RWPE1 (cell line): Measurements from ENCODE around the gene CD300A.

Experiments
- CTCF ChIA-PET: fragments of 350-600 bp; sonication (Branson Sonifier 250); formaldehyde crosslinking; extraction: SDS; loops from one replicate; lab custom pipeline; 2021; lab: Yijun Ruan, JAX
- POLR2A ChIA-PET: fragments of 400-600 bp; formaldehyde crosslinking; extraction: SDS; loops from one replicate; lab custom pipeline; 2020; ENCODE audit warnings: antibody characterized with exemption; ENCODE audit not compliant: low non-redundant PET; lab: Yijun Ruan, JAX
- DNase-seq: peaks from one replicate; pipeline ENCODE4 v3.0.0; 2012; ENCODE audit warnings: low spot score
- H3K27ac ChIP-seq: fragments of 450-650 bp; 2 replicates; pipeline ENCODE4 v1.5.1; 2017
- TF ChIP-seq, protein P1 (sequence below): fragments of 450-650 bp; conservative IDR thresholded peaks from 2 replicates; pipeline ENCODE4 v1.5.1; 2017; ENCODE audit warnings: low read depth, mild to moderate bottlenecking

CD300A gene

DNA sequence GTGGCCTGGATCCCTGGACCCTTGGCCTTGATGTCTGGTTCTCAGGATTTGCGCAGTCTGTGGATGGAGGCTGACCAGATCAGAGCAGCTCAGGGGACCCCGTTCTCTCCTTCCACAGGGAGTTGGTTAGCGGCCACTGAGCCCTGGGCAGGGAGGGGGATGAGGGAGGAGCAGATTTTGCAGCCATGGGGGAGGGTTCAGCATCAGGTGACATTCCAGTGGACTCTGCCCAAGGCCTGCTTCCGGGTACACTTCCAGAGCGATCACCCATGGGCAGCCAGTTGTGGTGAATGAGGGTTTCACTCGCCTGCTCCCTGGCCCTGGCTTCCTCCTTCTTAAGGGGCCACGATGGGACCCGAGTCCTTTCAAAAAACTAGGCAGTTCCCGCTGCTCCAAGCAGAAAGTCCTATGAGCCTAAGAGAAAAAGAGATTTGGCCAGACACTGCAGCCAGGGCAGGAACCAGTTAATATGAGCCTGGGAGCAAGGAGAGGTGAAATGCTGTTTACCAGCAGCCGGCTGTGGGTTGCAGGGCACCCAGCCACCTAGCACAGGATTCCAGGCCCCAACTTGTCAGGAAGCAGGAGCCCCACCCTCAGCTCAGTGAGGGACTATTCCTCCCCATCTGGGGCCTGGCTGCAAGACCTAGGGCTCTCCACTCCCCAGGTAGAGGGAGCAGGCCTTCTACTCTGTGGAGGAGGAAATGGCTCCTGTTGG lies 39.2 kb upstream of the CD300A start:
- TF ChIP-seq, protein P1, sequence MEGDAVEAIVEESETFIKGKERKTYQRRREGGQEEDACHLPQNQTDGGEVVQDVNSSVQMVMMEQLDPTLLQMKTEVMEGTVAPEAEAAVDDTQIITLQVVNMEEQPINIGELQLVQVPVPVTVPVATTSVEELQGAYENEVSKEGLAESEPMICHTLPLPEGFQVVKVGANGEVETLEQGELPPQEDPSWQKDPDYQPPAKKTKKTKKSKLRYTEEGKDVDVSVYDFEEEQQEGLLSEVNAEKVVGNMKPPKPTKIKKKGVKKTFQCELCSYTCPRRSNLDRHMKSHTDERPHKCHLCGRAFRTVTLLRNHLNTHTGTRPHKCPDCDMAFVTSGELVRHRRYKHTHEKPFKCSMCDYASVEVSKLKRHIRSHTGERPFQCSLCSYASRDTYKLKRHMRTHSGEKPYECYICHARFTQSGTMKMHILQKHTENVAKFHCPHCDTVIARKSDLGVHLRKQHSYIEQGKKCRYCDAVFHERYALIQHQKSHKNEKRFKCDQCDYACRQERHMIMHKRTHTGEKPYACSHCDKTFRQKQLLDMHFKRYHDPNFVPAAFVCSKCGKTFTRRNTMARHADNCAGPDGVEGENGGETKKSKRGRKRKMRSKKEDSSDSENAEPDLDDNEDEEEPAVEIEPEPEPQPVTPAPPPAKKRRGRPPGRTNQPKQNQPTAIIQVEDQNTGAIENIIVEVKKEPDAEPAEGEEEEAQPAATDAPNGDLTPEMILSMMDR: no peak
- DNase-seq: peak; percentile 48
- POLR2A ChIA-PET: no interaction called here
- CTCF ChIA-PET: interaction anchor here (0.6 to 0.7 kb wide), 3 partner anchors 10 to 1850 kb away, joined by 3 to 7 read pairs (median 3); no protein-coding TSS in a partner anchor
- H3K27ac ChIP-seq: peak overlapping the region; percentile 99

- no peak for DNase-seq
- TF ChIP-seq, protein P1: no peak
- POLR2A ChIA-PET: no interaction called here
- peak overlapping the region; percentile 99 for H3K27ac ChIP-seq
- CTCF ChIA-PET: interaction anchor here (0.6 to 0.7 kb wide), 2 partner anchors 138 to 1850 kb away, joined by 3 read pairs; no protein-coding TSS in a partner anchor
Observed at GRCh38 chr17:74427763-74428153, 38.7 kb upstream of the CD300A start.

DNA sequence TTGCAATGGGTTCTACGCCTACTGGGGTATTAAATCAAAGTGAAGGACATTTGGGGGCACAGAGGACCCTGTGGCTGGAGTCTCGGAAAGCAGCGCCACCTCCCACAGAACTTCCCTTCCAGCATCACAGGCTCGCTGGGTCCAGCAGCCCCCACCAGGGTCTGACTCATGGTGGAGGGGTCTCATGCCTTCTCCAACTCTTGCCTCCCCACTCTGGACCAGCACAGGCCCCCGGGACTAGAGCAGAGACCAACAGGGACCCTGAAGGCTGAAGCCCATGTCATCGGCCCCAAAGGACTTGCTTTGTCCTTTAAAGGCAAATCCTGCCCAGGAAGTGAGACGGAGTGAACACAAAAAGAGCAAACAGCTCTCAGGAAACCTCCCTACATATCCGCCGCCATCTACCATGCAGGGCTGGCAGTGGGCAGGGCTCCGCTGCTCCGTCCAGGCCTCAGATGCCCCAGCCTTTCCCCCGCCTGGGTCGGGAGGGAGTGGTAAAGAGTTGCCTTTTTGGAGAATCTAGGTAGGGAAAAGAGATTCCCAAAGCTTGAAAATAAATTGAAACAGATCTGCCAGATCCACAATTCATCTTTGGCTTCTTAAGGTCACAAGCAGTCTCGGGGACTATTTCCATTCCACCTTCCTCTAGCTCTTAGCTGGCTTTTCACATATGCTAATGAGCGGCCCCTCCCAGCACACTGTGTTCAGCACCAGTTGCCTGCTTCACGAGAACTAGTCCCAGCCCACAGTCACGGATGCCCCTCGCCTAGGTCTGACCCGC lies 36.6 kb upstream of the CD300A start:
- DNase-seq: no peak
- peak overlapping the region; percentile 99 for H3K27ac ChIP-seq
- POLR2A ChIA-PET: interaction anchor here (0.6 kb wide), 1 partner anchor 43 kb away, joined by 3 read pairs; no protein-coding TSS in a partner anchor
- TF ChIP-seq, protein P1: no peak
- CTCF ChIA-PET: interaction anchor here (1.4 kb wide), 1 partner anchor 51 kb away, joined by 8 read pairs; no protein-coding TSS in a partner anchor

DNA sequence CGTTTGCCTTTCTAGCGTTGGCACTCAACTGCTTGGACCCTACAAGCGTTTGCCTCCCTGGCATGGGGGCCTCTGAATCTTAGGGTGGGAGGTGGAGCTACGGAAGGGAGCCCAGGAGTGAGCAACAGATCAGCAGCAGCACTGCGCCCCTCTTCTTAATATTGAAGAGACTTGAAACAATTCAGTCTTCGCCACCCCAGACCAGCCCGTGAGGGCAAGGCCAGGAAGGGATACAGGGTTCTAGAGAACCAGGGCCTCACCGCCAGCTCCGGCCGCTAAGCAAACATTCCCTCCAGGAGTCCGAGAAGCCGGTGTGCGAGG lies 36.1 kb upstream of the CD300A start:
- DNase-seq: no peak
- TF ChIP-seq, protein P1: no peak
- POLR2A ChIA-PET: interaction anchor here (0.6 kb wide), 1 partner anchor 44 kb away, joined by 3 read pairs; no protein-coding TSS in a partner anchor
- CTCF ChIA-PET: interaction anchor here (0.7 to 1.4 kb wide), 5 partner anchors 27 to 99 kb away, joined by 3 to 8 read pairs (median 3); no protein-coding TSS in a partner anchor
- peak overlapping the region; percentile 99 for H3K27ac ChIP-seq

DNA sequence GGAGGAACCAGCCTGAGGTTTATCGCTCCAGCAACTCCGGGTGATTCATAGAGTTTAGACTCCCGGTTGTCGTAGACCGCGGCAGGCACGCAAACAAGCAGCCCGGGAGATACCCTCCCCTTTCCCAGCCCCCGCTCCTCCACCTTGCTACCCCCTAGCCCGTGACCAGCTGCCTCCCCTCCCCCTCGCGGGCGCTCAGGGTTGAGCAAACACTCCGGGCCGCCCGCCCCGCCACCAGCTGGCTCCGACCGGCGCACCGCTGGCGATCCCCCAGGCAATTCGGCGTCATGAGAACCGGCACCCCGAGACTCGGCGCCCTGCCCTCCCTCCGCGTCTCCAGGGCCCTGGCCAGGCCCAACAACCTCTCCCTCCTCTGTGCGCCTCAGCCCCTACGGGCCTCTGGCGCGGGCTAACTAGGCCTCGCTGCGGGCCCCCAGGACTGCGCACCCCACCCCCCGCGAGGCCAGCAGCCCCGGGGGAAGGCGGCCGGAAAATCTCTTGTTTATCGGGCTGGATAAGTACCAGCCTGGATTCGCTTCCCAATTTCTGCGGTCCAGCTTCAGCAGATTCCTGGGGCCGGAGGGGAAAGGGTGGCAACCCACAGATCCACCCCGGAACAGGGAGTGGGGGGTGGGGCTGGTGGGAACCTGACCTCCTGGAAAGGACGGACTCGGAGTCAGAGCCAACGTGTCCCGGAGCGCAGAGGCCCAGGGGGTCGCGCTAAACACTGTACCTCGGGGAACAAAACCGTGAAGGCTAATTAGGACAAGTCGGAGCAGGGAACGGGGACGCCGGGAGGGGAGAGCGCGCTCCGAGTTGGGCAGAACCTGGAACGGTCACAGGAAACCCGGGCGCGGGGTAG lies 35.5 kb upstream of the CD300A start:
- peak; percentile 88 for DNase-seq
- ChIA-PET CTCF (interaction anchor here (0.7 to 1.4 kb wide), 6 partner anchors 14 to 100 kb away, joined by 3 to 8 read pairs (median 4); no protein-coding TSS in a partner anchor), POLR2A (interaction anchor here (0.6 kb wide), 2 partner anchors 20 to 44 kb away, joined by 3 read pairs; no protein-coding TSS in a partner anchor)
- H3K27ac ChIP-seq: peak overlapping the region; percentile 99
- TF ChIP-seq, protein P1: no peak
